Astrocyte (in vitro differentiated cells and primary cell): ENCODE measurements around the gene PPP2R5C. TPM values are rescaled to one million over a fixed set of nuclear protein-coding genes. Genes with fewer than 3 reads are reported as not detected.

ENCODE experiments used
- DNase-seq: peaks from one replicate; pipeline ENCODE4 v3.0.0-alpha.2; 2010; ENCODE audit warnings: low read depth
- FAIRE-seq: peaks from 2 replicates; lab custom pipeline; 2011; peaks lifted over from hg19 to GRCh38; lab: Jason Lieb, UNC
- H2AFZ ChIP-seq: 2 replicates; pipeline ENCODE4 v1.6.0; 2012; ENCODE audit warnings: low read depth, low read length, inconsistent platforms
- H3K27ac ChIP-seq: 2 replicates; pipeline ENCODE4 v1.5.1; 2011; ENCODE audit warnings: low read depth, low read length, inconsistent platforms
- H3K27me3 ChIP-seq: 2 replicates; pipeline ENCODE4 v1.6.0; 2011; ENCODE audit warnings: low read length, inconsistent platforms; ENCODE audit not compliant: insufficient read depth
- H3K36me3 ChIP-seq: 2 replicates; pipeline ENCODE4 v1.5.1; 2011; ENCODE audit warnings: low read length, inconsistent platforms; ENCODE audit not compliant: insufficient read depth
- H3K4me1 ChIP-seq: 2 replicates; pipeline ENCODE4 v1.5.1; 2011; ENCODE audit warnings: low read length, inconsistent platforms; ENCODE audit not compliant: insufficient read depth
- H3K4me2 ChIP-seq: 2 replicates; pipeline ENCODE4 v1.6.0; 2012; ENCODE audit warnings: low read length, inconsistent platforms
- H3K4me3 ChIP-seq: 2 replicates; pipeline ENCODE4 v1.5.1; 2011; ENCODE audit warnings: low read depth, mild to moderate bottlenecking, low read length, inconsistent platforms; ENCODE audit not compliant: insufficient read depth
- H3K79me2 ChIP-seq: 2 replicates; pipeline ENCODE4 v1.6.0; 2012; ENCODE audit warnings: mild to moderate bottlenecking, low read length, inconsistent platforms; ENCODE audit not compliant: insufficient read depth
- H3K9ac ChIP-seq: 2 replicates; pipeline ENCODE4 v1.6.0; 2012; ENCODE audit warnings: mild to moderate bottlenecking, low read length, inconsistent platforms
- H3K9me3 ChIP-seq: 2 replicates; pipeline ENCODE4 v1.5.1; 2012; ENCODE audit warnings: low read depth, mild to moderate bottlenecking, low read length, inconsistent platforms; ENCODE audit not compliant: insufficient read depth
- H4K20me1 ChIP-seq: 2 replicates; pipeline ENCODE4 v1.6.0; 2012; ENCODE audit warnings: low read length, inconsistent platforms; ENCODE audit not compliant: insufficient read depth
- H3K27ac Mint-ChIP-seq: one replicate; pipeline ENCODE4 v1.8.0; 2021; ENCODE audit warnings: mild to moderate bottlenecking, mixed read lengths; ENCODE audit not compliant: unreplicated experiment
- H3K27me3 Mint-ChIP-seq: one replicate; pipeline ENCODE4 v1.8.0; 2021; ENCODE audit warnings: low read depth, mixed read lengths; ENCODE audit not compliant: unreplicated experiment
- H3K36me3 Mint-ChIP-seq: one replicate; pipeline ENCODE4 v1.8.0; 2021; ENCODE audit warnings: low read depth, mixed read lengths; ENCODE audit not compliant: unreplicated experiment
- H3K4me1 Mint-ChIP-seq: one replicate; pipeline ENCODE4 v1.8.0; 2021; ENCODE audit warnings: low read depth, mixed read lengths; ENCODE audit not compliant: unreplicated experiment
- H3K4me3 Mint-ChIP-seq: one replicate; pipeline ENCODE4 v1.8.0; 2021; ENCODE audit warnings: mild to moderate bottlenecking, moderate library complexity, mixed read lengths; ENCODE audit not compliant: unreplicated experiment
- H3K9me3 Mint-ChIP-seq: one replicate; pipeline ENCODE4 v1.8.0; 2021; ENCODE audit warnings: mild to moderate bottlenecking, mixed read lengths; ENCODE audit not compliant: unreplicated experiment
- CTCF ChIP-seq: IDR thresholded peaks from 2 replicates; pipeline ENCODE4 v1.5.1; 2011; ENCODE audit warnings: low read depth, mild to moderate bottlenecking, inconsistent platforms, low read length, moderate library complexity; ENCODE audit not compliant: insufficient read depth
- EZH2 ChIP-seq: IDR thresholded peaks from 2 replicates; pipeline ENCODE4 v1.6.1; 2012; ENCODE audit warnings: mild to moderate bottlenecking, low read length, inconsistent platforms; ENCODE audit not compliant: insufficient read depth
- total RNA-seq: library from RNA; stranded (reverse); gene quantifications from 2 replicates; pipeline ENCODE4 v1.2.1, GENCODE V29; 2021

Gene PPP2R5C
- total RNA-seq, 1 donor from 2014 or later = 102 TPM

DNA sequence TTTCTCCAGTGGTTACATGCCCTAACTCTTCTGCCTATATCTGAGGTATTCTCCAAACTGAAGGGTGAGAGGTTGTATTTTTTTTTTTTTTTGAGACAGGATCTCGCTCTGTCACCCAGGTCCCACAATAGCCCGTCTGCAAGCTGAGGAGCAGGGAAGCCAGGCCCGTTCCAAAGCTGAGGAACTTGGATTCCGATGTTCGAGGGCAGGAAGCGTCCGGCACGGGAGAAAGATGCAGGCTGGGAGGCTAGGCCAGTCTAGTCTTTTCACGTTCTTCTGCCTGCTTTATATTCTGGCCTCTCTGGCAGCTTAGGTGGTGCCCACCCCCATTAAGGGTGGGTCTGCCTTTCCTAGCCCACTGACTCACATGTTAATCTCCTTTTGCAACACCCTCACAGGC, 135.8 kb downstream of the PPP2R5C start:
- no peaks in the 10 kb centered on the region for H3K4me1 ChIP-seq
- Mint-ChIP-seq H3K4me1 (no peaks in the 10 kb centered on the region), H3K4me3 (no peak overlapping the region), H3K9me3 (no peaks in the 10 kb centered on the region), H3K27ac (no peak overlapping the region), H3K36me3 (peaks cover 16% of the 10 kb centered on the region), H3K27me3 (no peaks in the 10 kb centered on the region)
- H3K4me2 ChIP-seq = no peak overlapping the region
- H2AFZ ChIP-seq = no peak overlapping the region
- H3K27ac ChIP-seq = no peak overlapping the region
- H3K9ac ChIP-seq = no peak overlapping the region
- no peaks in the 10 kb centered on the region for H3K9me3 ChIP-seq
- H3K79me2 ChIP-seq = no peaks in the 10 kb centered on the region
- H3K27me3 ChIP-seq = no peaks in the 10 kb centered on the region
- peaks cover 51% of the 10 kb centered on the region for H3K36me3 ChIP-seq
- TF ChIP-seq EZH2 = no peak
- TF ChIP-seq CTCF = no peak
- H4K20me1 ChIP-seq = no peaks in the 10 kb centered on the region
- no peak for DNase-seq
- H3K4me3 ChIP-seq = no peak overlapping the region
- FAIRE-seq = no peak

DNA sequence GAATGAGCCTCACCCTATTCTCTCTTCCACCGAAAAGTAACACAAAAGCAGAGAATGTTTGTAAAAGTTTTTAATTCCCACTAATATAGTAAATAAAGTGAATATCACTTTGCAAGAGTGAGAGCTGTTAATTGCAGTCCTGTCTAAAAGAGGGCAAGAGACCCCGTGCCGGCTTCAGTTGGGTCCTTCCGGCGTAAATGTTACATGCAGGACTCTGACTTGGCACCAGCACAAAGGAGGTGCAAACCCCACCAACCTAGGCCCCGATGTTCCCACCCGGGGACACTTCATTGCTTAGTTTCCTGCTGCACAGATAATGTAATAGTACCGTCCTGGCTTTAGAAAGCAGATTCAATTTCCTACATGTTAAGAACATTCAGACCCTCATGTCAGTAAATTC, 136.9 kb downstream of the PPP2R5C start:
- Mint-ChIP-seq H3K36me3 (peaks cover 16% of the 10 kb centered on the region), H3K27me3 (no peaks in the 10 kb centered on the region), H3K9me3 (no peaks in the 10 kb centered on the region), H3K4me1 (no peaks in the 10 kb centered on the region), H3K27ac (no peak overlapping the region), H3K4me3 (no peak overlapping the region)
- Histone ChIP-seq H3K9ac (no peak overlapping the region), H3K4me2 (no peak overlapping the region), H3K27me3 (no peaks in the 10 kb centered on the region), H2AFZ (no peak overlapping the region), H4K20me1 (no peaks in the 10 kb centered on the region), H3K4me1 (no peaks in the 10 kb centered on the region), H3K9me3 (no peaks in the 10 kb centered on the region), H3K27ac (no peak overlapping the region), H3K36me3 (peaks cover 50% of the 10 kb centered on the region), H3K79me2 (no peaks in the 10 kb centered on the region), H3K4me3 (no peak overlapping the region)
- FAIRE-seq (no peak), DNase-seq (no peak)
- TF ChIP-seq CTCF (no peak), EZH2 (no peak)

- DNase-seq = no peak
- no peaks in the 10 kb centered on the region for H4K20me1 ChIP-seq
- H3K9ac ChIP-seq = no peak overlapping the region
- no peaks in the 10 kb centered on the region for H3K79me2 ChIP-seq
- Mint-ChIP-seq H3K4me1 (no peaks in the 10 kb centered on the region), H3K4me3 (no peak overlapping the region), H3K36me3 (peaks cover 16% of the 10 kb centered on the region), H3K27me3 (no peaks in the 10 kb centered on the region), H3K27ac (no peak overlapping the region), H3K9me3 (no peaks in the 10 kb centered on the region)
- H3K4me2 ChIP-seq = no peak overlapping the region
- H2AFZ ChIP-seq = no peak overlapping the region
- H3K4me3 ChIP-seq = no peak overlapping the region
- peaks cover 45% of the 10 kb centered on the region for H3K36me3 ChIP-seq
- H3K4me1 ChIP-seq = no peaks in the 10 kb centered on the region
- FAIRE-seq = no peak
- H3K9me3 ChIP-seq = no peaks in the 10 kb centered on the region
- H3K27ac ChIP-seq = no peak overlapping the region
- TF ChIP-seq CTCF (no peak), EZH2 (no peak)
- no peaks in the 10 kb centered on the region for H3K27me3 ChIP-seq
These were observed 137.8 kb downstream of the PPP2R5C start for GRCh38 chr14:101899263-101899662.
